OCI-LY1 (cell line): ENCODE results near the gene C11orf21.

Source experiments
- EZH2 ChIP-seq: fragments of 200-600 bp; sonication (generic), shearing (Covaris generic); IDR thresholded peaks from 2 replicates; pipeline ENCODE4 v1.8.0; 2017; ENCODE audit warnings: borderline replicate concordance, mixed run types, mild to moderate bottlenecking, antibody characterized with exemption, low read length, moderate library complexity, mixed read lengths
- TF ChIP-seq, protein P1 (sequence below): fragments of 200-600 bp; sonication (generic), shearing (Covaris generic); IDR thresholded peaks from 2 replicates; pipeline ENCODE4 v1.5.1; 2017; ENCODE audit warnings: mild to moderate bottlenecking, antibody characterized with exemption, low read length, moderate library complexity, mixed read lengths

DNA sequence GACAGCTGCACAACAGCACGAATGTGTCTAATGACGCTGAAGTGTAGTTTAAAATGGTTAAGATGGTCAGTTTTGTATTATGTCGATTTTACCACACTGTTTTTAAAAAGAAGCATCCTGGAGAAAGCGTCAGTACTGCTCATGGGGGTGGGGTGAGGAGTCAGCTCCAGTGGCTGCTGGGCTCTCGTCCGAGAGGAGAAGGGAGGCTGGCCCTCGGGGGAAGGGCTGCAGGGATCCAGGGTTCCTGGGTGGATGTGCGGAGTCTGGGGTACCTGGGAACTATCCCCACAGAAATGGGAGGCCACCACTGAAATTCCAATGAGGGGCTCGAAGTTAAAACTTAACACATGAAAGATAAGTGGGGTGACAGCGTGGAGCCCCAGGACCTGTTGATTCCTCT lies 11.9 kb downstream of the C11orf21 start:
- TF ChIP-seq, protein P1, sequence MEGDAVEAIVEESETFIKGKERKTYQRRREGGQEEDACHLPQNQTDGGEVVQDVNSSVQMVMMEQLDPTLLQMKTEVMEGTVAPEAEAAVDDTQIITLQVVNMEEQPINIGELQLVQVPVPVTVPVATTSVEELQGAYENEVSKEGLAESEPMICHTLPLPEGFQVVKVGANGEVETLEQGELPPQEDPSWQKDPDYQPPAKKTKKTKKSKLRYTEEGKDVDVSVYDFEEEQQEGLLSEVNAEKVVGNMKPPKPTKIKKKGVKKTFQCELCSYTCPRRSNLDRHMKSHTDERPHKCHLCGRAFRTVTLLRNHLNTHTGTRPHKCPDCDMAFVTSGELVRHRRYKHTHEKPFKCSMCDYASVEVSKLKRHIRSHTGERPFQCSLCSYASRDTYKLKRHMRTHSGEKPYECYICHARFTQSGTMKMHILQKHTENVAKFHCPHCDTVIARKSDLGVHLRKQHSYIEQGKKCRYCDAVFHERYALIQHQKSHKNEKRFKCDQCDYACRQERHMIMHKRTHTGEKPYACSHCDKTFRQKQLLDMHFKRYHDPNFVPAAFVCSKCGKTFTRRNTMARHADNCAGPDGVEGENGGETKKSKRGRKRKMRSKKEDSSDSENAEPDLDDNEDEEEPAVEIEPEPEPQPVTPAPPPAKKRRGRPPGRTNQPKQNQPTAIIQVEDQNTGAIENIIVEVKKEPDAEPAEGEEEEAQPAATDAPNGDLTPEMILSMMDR = no peak
- TF ChIP-seq EZH2 = no peak
